K562 (cell line): ENCODE measurements around the gene CPA3. TPM values are rescaled to one million over a fixed set of nuclear protein-coding genes. Genes with fewer than 3 reads are reported as not detected.

Experiments used
- ATAC-seq: fragments of 200-7000 bp; cut with Tn5 transposase; 3 replicates; pipeline ENCODE4 v1.9.1; 2020; ENCODE audit warnings: moderate library complexity
- BruUV-seq: library from RNA; stranded (reverse); fragments of 400-500 nt; replicated peaks from 2 replicates; lab custom pipeline; 2021; lab: Mats Ljungman, UMichigan
- CTCF ChIA-PET: fragments of 300-600 bp; formaldehyde crosslinking; extraction: SDS; loops from one replicate; lab custom pipeline; 2021; ENCODE audit warnings: low intra/inter-chr PET ratio; lab: Yijun Ruan, JAX
- POLR2A ChIA-PET: fragments of 300-600, 350-650 bp; sonication (Branson Sonifier 250); formaldehyde crosslinking; extraction: SDS; loops from one replicate; lab custom pipeline; 2021; ENCODE audit warnings: antibody characterized with exemption, inconsistent platforms; lab: Yijun Ruan, JAX
- DNase-seq, 4 experiments: peaks; one replicate each; pipeline versions ENCODE4 v3.0.0 to v3.0.0-alpha.2; 2011 to 2018; ENCODE audit warnings: low spot score in 3 of 4, mixed read lengths in 3 of 4; ENCODE audit errors: extremely low read depth in 1 of 4
- FAIRE-seq: peaks from 2 replicates; lab custom pipeline; 2011; peaks lifted over from hg19 to GRCh38; lab: Jason Lieb, UNC
- H2AFZ ChIP-seq: 2 replicates; pipeline ENCODE4 v1.6.0; 2011; ENCODE audit warnings: low read depth, low read length, control low read depth, inconsistent platforms
- H3K27ac ChIP-seq: fragments of 200-600 bp; 3 replicates; pipeline ENCODE4 v1.8.0; 2011; ENCODE audit warnings: low read depth, mild to moderate bottlenecking, control low read depth, inconsistent platforms, low read length, moderate library complexity, mixed read lengths; ENCODE audit errors: extremely low read depth
- H3K27me3 ChIP-seq, 2 experiments: fragments of 300-600 bp in 1 of 2; 2 replicates in 1 of 2; 3 replicates in 1 of 2; pipeline versions ENCODE4 v1.6.0 to v1.8.0; 2011; ENCODE audit warnings: inconsistent platforms in 2 of 2, low read length in 2 of 2, mild to moderate bottlenecking in 1 of 2, mixed read lengths in 1 of 2, moderate library complexity in 1 of 2; ENCODE audit not compliant: control insufficient read depth in 2 of 2, insufficient read depth in 2 of 2
- H3K36me3 ChIP-seq: fragments of 300-600 bp; 3 replicates; pipeline ENCODE4 v1.8.0; 2011; ENCODE audit warnings: mild to moderate bottlenecking, low read length, inconsistent platforms; ENCODE audit not compliant: control insufficient read depth, insufficient read depth
- H3K4me1 ChIP-seq, 2 experiments: fragments of 200-600 bp in 1 of 2; replicated peaks in 1 of 2; 2 replicates in 1 of 2; 3 replicates in 1 of 2; pipeline versions ENCODE4 v1.5.1 to v1.8.0; 2011; ENCODE audit warnings: inconsistent platforms in 2 of 2, low read length in 2 of 2, mild to moderate bottlenecking in 1 of 2, mixed read lengths in 1 of 2, moderate library complexity in 1 of 2; ENCODE audit not compliant: control insufficient read depth in 2 of 2, insufficient read depth in 2 of 2
- H3K4me2 ChIP-seq: 2 replicates; pipeline ENCODE4 v1.6.1; 2011; ENCODE audit warnings: low read length, control low read depth, inconsistent platforms, mixed read lengths; ENCODE audit not compliant: insufficient read depth
- H3K4me3 ChIP-seq: fragments of 200-600 bp; sonication (generic), shearing (Covaris generic); 2 replicates; pipeline ENCODE4 v1.5.1; 2016; ENCODE audit warnings: control low read depth, inconsistent platforms
- H3K79me2 ChIP-seq: fragments of 200-600 bp; 3 replicates; pipeline ENCODE4 v1.8.0; 2011; ENCODE audit warnings: low read length, inconsistent platforms; ENCODE audit not compliant: control insufficient read depth, insufficient read depth
- H3K9ac ChIP-seq, 2 experiments: 2 replicates each; pipeline versions ENCODE4 v1.6.0 to v1.6.1; 2011; ENCODE audit warnings: low read depth in 2 of 2, low read length in 2 of 2, control low read depth in 1 of 2, inconsistent platforms in 1 of 2, mild to moderate bottlenecking in 1 of 2, mixed read lengths in 1 of 2; ENCODE audit not compliant: insufficient read depth in 1 of 2
- H3K9me1 ChIP-seq: one replicate; pipeline ENCODE4 v1.6.0; 2011; ENCODE audit warnings: inconsistent platforms, mild to moderate bottlenecking, low read length, moderate library complexity; ENCODE audit not compliant: control insufficient read depth, insufficient read depth
- H3K9me3 ChIP-seq: replicated peaks from 2 replicates; pipeline ENCODE4 v1.5.1; 2011; ENCODE audit warnings: low read depth, low read length, inconsistent platforms; ENCODE audit not compliant: control insufficient read depth, insufficient read depth
- H4K20me1 ChIP-seq: replicated peaks from 2 replicates; pipeline ENCODE4 v1.6.1; 2011; ENCODE audit warnings: low read length, inconsistent platforms, mixed read lengths; ENCODE audit not compliant: control insufficient read depth, insufficient read depth
- CTCF ChIP-seq, 3 experiments: IDR thresholded peaks in 2 of 3; conservative IDR thresholded peaks in 1 of 3; 2 replicates each; pipeline ENCODE4 v1.5.1; 2011 to 2012; ENCODE audit warnings: low read length in 3 of 3, mild to moderate bottlenecking in 3 of 3, control low read depth in 2 of 3, improper control_type of control experiment in 1 of 3, inconsistent platforms in 1 of 3, low read depth in 1 of 3, mixed read lengths in 1 of 3, moderate library complexity in 1 of 3; ENCODE audit not compliant: insufficient read depth in 2 of 3
- PHF8 ChIP-seq: fragments of 200-600 bp; sonication (generic); IDR thresholded peaks from 2 replicates; pipeline ENCODE4 v1.6.1; 2012; ENCODE audit warnings: mixed run types, mild to moderate bottlenecking, inconsistent platforms, low read length, moderate library complexity, borderline replicate concordance
- RAD21 ChIP-seq, 2 experiments: fragments of 250-450 bp in 1 of 2; fragments of 450-650 bp in 1 of 2; sonication (Bioruptor Pico) in 1 of 2; formaldehyde crosslinking in 1 of 2; IDR thresholded peaks in 1 of 2; conservative IDR thresholded peaks in 1 of 2; 2 replicates each; pipeline versions ENCODE4 v1.4.0 to v1.8.0; 2020 to 2022; ENCODE audit warnings: mild to moderate bottlenecking in 2 of 2, moderate library complexity in 1 of 2
- in situ Hi-C: fragments of 300-500 bp; cut with MboI; formaldehyde crosslinking; loops from 4 replicates; pipeline ENCODE4 v1.15.0; 2018; ENCODE audit warnings: inconsistent platforms, mixed read lengths
- intact Hi-C: fragments of 100-400 bp; cut with micrococcal nuclease; formaldehyde crosslinking; loops from 2 replicates; pipeline ENCODE4 v1.14.2; 2022
- polyA plus RNA-seq, 8 experiments: library from polyadenylated mRNA; depleted of rRNA in 4 of 8; stranded (reverse) in 5 of 8; unstranded in 3 of 8; fragments of >200 nt; fragmentation: Nextera tagmentation in 2 of 8; fragmentation: Illumina TruSeq in 1 of 8; extraction: Ambion mirVana in 2 of 8; extraction: Trizol in 1 of 8; gene quantifications; 2 replicates each; pipeline versions ENCODE4 v1.2.1 to v1.2.3, GENCODE V29; 2011 to 2014; ENCODE audit warnings: inconsistent platforms in 1 of 8, missing spikeins in 1 of 8
- total RNA-seq, 7 experiments: library from RNA; depleted of rRNA in 6 of 7; stranded (reverse); fragments of >200 nt in 6 of 7; fragmentation: Illumina TruSeq in 2 of 7; extraction: Trizol in 2 of 7; gene quantifications; 2 replicates each; pipeline versions ENCODE4 v1.2.1 to v1.2.3, GENCODE V29; 2011 to 2021; ENCODE audit warnings: low replicate concordance in 1 of 7

The CPA3 gene
- total and polyA plus RNA-seq, 9 of the 15 experiments (the other 6 are each of a cell fraction or from before 2014, with no cell fraction given), result not detected

GRCh38 chr3:148880681-148881080 is 15.6 kb downstream of the CPA3 start:
- H3K4me2 ChIP-seq, result no peak overlapping the region
- intact Hi-C loops, result no loop called here

More at GRCh38 chr3:148880681-148881080, 15.6 kb downstream of the CPA3 start:
- no peak overlapping the region for H2AFZ ChIP-seq
- H3K4me1 ChIP-seq, result no peaks in the 10 kb centered on the region
- no peaks in the 10 kb centered on the region for H3K27me3 ChIP-seq
- no peaks in the 10 kb centered on the region for H3K9me3 ChIP-seq
- H3K79me2 ChIP-seq, result no peaks in the 10 kb centered on the region
- ATAC-seq, result peak; percentile 48; the same call in 1 of the 3 replicates
- H3K4me3 ChIP-seq, result no peak overlapping the region
- H3K9me1 ChIP-seq, result no peaks in the 10 kb centered on the region
- in situ Hi-C loops, result no loop called here
- no peaks in the 10 kb centered on the region for H4K20me1 ChIP-seq
- no peak overlapping the region for H3K9ac ChIP-seq
- no peak overlapping the region for H3K27ac ChIP-seq
- no peak for FAIRE-seq
- no peaks in the 10 kb centered on the region for H3K36me3 ChIP-seq
- BruUV-seq, result no TSS peak
- POLR2A ChIA-PET, result interaction anchor here (0.6 kb wide), 1 partner anchor 191 kb away, joined by 3 read pairs; no protein-coding TSS in a partner anchor
- TF ChIP-seq CTCF (IDR thresholded peaks at IDR 0.05 in 2 of 3, conservative IDR thresholded peaks at IDR 0.05 in 1 of 3; ENCODE audit: insufficient read depth in 2 of 3, low read depth in 1 of 3, low read length in 3 of 3), result peak; percentile 9 to 36 (median 24); a peak in 3 of 6 replicates
- TF ChIP-seq RAD21 (CRISPR knock-in tag; conservative IDR thresholded peaks at IDR 0.05 in 1 of 2, IDR thresholded peaks at IDR 0.05 in 1 of 2), result peak; percentile 8 to 44; a peak in 2 of 4 replicates
- TF ChIP-seq PHF8, result no peak
- TF ChIP-seq, all 486 proteins: peak for 2
- CTCF ChIA-PET, result no interaction called here
- DNase-seq, result peak in 2 of 4 experiments; percentile 12 to 13
